HG02884 (cell line): ENCODE data around the gene RRP1B.
"Not testable (repeated sequence)": the region's sequence is repeated elsewhere in the genome, so short reads cannot be mapped to it uniquely, and the experiment has no call there.

Experiments
- ATAC-seq: cut with Tn5 transposase; IDR thresholded peaks from one replicate; pipeline ENCODE4 v1.9.1; 2021; ENCODE audit warnings: mild to moderate bottlenecking, moderate library complexity; ENCODE audit not compliant: unreplicated experiment

The RRP1B gene

DNA sequence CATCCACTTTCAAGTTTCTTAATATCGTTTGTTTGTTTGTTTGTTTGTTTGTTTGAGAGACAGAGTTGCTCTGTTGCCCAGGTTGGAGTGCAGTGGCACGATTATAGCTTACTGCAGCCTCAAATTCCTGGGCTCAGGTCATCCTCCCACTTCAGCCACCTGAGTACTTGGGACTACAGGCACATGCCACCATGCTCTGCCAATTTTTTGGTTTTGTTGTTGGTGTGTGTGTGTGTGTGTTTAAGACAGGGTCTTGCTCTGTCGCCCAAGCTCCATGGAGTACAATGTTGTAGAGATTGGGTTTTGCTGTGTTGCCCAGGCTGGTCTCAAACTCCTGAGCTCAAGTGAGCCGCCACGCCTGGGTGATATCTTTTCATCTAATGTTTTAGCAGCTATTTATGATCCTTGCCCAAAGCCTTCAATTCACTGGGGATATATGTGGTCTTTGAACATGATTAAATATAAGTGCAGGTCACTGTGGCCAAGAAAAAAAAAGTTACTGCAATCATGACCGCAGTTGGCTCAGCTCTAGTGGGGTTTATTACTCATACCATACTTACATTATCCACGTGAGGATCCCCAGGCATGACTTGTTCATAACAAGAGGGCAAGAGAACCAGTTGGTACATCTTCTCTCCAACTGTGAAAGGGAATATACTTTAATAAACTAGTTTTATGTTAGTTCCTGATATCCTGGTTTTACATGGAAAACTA, 8.0 kb downstream of the RRP1B start:
- no peak for ATAC-seq

DNA sequence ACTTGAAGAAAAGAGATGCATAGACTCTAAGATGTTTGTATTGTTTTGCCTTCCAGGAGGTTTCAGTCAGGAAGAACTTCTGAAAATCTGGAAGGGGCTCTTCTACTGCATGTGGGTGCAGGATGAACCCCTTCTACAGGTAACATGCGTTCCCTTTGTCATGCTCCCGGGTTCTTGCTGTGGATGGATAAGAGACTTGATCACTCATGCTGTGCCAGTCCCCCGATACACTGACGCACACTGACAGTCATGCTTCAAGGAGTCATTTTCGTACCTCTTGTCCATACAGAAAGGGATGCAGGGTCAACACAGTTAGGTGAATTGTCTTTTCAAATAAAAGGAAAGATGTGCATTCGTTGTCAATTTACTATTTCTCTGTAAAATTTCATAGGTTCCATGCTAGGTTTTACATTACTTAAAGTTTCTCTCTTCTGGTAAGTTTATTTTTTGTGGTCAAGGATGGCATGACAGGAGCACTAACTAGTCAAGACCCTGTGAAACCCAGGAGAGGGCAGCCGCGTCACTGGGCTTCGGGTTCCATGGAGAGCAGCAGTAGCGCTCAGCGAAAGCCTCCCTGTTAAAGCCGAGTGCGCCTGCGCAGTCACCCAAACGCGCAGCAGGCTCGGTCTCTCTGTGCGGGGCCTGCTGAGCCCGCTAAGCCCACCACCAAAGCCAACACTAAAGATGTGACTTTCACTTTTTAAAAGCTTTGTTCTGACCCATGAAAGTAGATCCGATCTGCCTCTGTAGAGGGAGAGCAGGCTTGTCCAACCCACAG, 10.7 kb downstream of the RRP1B start:
- ATAC-seq: no peak

- ATAC-seq: no peak
Measured at GRCh38 chr21:43675871-43676270, 16.5 kb downstream of the RRP1B start.

DNA sequence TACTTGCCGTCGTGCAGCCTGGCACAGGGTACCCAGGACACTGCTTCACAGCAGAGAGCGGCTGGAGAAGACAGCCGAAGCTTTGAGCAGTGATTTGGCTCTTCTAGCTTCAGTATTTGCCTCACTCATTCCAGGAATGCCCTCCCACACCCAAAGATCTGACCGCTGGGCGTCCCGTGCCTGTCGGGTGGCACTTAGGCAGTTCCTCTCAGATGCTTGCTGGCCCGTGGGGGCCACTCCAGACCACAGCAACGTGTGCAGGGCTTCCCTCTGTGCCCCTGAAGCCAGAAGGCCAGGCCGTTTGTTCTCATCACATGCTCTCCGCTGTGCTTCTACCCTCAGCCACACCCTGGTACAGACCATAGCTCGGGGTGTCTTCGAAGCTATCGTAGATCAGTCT, 17.0 kb downstream of the RRP1B start:
- ATAC-seq: no peak

DNA sequence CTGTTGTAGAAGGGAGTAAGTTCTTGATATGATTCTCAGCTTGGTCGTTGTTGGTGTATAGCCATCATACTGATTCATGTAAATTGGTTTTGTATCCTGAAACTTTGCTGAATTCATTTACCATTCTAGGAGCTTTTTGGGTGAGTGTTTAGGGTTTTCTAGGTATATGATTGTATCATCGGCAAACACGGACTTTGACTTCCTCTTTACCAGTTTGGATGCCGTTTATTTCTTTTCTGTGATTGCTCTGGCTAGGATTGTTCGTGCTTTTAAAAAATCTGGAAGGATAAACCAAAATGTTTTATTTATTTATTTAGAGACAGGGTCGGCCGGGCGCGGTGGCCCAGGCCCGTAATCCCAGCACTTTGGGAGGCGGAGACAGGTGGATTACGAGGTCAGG, 20.6 kb downstream of the RRP1B start:
- ATAC-seq: no peak

GRCh38 chr21:43680421-43680820, 21.1 kb downstream of the RRP1B start:
- ATAC-seq: not testable (repeated sequence)

GRCh38 chr21:43681650-43682049, 22.3 kb downstream of the RRP1B start:
- no peak for ATAC-seq

- no peak for ATAC-seq
Measured at GRCh38 chr21:43684424-43684823, 25.1 kb downstream of the RRP1B start.

- ATAC-seq: no peak
Measured at GRCh38 chr21:43686811-43687565, 27.6 kb downstream of the RRP1B start.

DNA sequence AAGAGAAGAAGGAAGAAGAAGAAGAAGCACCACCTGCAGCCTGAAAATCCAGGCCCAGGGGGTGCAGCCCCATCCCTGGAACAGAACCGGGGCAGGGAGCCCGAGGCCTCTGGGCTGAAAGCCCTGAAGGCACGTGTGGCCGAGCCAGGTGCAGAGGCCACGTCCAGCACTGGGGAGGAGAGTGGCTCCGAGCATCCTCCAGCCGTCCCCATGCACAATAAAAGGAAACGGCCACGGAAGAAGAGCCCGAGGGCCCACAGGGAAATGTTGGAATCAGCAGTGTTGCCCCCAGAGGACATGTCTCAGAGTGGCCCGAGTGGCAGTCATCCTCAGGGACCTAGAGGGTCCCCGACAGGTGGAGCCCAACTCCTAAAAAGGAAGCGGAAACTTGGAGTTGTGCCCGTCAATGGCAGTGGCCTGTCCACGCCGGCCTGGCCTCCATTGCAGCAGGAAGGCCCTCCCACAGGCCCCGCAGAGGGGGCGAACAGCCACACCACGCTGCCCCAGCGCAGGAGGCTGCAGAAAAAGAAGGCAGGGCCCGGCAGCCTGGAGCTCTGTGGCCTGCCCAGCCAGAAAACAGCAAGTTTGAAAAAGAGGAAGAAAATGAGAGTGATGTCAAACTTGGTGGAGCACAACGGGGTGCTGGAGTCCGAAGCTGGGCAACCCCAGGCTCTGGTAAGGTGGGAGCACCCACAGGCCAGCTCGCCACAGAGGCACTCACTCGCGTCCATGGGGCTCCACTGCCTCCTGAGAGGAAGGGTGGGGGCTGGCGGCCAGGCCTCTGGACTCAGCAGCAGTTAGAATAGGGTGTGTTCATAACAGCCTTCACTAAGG, 28.4 kb downstream of the RRP1B start:
- ATAC-seq: no peak

- ATAC-seq: no peak
Measured at GRCh38 chr21:43688906-43689305, 29.5 kb downstream of the RRP1B start.

GRCh38 chr21:43689556-43690337, 30.4 kb downstream of the RRP1B start:
- no peak for ATAC-seq

GRCh38 chr21:43690346-43690745, 31.0 kb downstream of the RRP1B start:
- no peak for ATAC-seq

DNA sequence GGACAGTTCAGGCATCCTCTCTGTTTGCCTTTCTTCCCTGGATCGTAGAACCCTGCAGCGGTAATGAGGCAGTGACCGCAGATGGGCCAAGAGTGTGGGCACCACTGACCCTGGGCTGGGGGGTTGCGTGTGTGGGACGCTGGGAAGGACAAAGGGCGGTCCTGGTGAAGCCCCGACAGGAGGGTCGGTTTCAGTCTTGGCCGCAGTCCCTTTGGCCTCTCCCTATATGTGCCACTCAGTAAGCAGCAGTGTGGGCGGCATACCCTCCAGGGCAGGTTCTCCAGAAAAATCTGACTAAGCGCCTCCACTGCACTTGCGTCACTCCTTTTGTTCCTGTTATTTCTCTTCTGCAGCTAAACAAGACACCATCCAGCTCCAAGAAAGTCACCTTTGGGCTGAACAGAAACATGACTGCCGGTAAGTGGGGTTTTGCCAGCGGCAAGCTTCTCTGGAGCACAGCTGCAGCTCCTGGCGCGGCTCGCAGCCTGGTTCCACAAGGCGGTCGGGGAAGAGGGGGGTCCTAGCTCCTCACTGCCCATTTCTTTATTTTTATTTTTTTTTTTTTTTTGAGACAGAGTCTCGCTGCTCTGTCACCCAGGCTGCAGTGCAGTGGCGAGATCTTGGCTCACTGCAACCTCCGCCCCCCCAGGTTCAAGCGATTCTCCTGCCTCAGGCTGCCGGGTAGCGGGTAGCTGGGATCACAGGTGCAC, 31.9 kb downstream of the RRP1B start:
- ATAC-seq: no peak

- no peak for ATAC-seq
Measured at GRCh38 chr21:43691801-43692200, 32.4 kb downstream of the RRP1B start.

DNA sequence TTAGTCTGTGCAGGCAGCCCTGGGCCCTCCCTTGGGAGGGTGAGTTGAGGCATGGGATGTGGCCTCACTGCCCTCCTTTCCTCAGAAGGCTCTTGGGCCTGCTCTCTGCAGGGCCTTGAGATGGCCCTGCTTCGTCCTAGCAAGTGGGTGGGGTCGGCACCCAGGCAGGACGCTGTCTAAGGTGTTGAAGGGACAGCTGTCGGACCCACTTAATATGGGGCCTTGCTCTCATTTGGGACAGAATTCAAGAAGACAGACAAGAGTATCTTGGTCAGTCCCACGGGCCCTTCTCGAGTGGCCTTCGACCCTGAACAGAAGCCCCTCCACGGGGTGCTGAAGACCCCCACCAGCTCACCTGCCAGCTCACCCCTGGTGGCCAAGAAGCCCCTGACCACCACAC, 33.6 kb downstream of the RRP1B start:
- ATAC-seq: no peak

GRCh38 chr21:43693981-43694380, 34.6 kb downstream of the RRP1B start:
- ATAC-seq: no peak

GRCh38 chr21:43694437-43695079, 35.2 kb downstream of the RRP1B start:
- ATAC-seq: no peak

DNA sequence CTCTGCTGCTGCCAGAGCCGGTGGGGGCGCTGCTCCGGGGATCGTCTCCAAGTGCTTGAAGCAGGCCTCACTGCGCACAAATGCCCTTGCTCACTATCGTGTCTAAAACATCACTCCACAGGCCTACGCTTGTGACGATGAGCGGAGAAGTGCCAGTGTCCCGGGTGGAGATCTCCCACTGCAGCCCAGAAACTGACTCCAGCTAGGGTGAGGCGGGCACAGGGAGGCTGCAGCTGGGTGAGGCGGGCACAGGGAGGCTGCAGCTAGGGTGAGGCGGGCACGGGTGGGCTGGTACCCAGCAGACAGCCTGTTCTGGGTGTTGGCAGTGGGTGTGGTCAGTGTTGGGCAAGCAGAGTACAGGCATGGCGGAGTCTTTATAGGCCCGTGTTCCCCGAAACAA, 36.9 kb downstream of the RRP1B start:
- no peak for ATAC-seq
